Measurements from ENCODE around the gene DNAI4. TPM values are rescaled to one million over a fixed set of nuclear protein-coding genes. Genes with fewer than 3 reads are reported as not detected.
"Not testable (repeated sequence)": the region's sequence is repeated elsewhere in the genome, so short reads cannot be mapped to it uniquely, and the experiment has no call there.

The DNAI4 gene
- total and polyA plus RNA-seq, 9 of the 15 experiments (the other 6 are each of a cell fraction or from before 2014, with no cell fraction given) = 0.57 to 4.8 (median 2.6) TPM; not detected in 1

DNA sequence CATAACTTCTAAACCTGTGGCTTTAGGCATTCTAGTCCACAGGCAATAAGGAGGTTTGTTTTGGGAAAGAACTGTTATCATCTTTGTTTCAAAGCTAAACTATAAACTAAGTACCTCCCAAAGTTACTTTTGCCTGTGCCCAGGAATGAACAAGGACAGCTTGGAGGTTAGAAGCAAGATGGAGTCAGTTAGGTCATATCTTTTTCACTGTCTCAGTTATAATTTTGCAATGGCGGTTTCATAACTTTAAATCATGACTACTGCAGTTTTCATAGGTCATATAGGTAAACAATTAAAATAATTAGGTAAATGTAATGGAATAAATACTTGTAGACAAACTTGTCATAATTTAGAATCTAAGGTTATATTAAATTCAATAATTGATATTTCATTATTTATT lies 9.5 kb downstream of the DNAI4 start (continued):
- TF ChIP-seq ZNF133 (CRISPR knock-in tag; IDR thresholded peaks at IDR 0.05) = 0 out of 2 replicates have a peak, but pooled peaks have one; percentile 50
- TF ChIP-seq, protein P1, sequence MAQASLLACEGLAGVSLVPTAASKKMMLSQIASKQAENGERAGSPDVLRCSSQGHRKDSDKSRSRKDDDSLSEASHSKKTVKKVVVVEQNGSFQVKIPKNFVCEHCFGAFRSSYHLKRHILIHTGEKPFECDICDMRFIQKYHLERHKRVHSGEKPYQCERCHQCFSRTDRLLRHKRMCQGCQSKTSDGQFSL (CRISPR knock-in tag; IDR thresholded peaks at IDR 0.05) = not testable (repeated sequence)
- TF ChIP-seq, protein P1 (tag; IDR thresholded peaks at IDR 0.05) = peak in 1 of 2 experiments; percentile 83; a peak in 2 of 4 replicates
- TF ChIP-seq KLF6 (CRISPR knock-in tag; IDR thresholded peaks at IDR 0.05; ENCODE audit: borderline replicate concordance) = peak; percentile 90; the same call in 1 of the 2 replicates
- TF ChIP-seq MECOM (CRISPR knock-in tag; IDR thresholded peaks at IDR 0.05) = peak; percentile 71; the same call in 1 of the 2 replicates
- TF ChIP-seq TEAD1 (CRISPR knock-in tag; IDR thresholded peaks at IDR 0.05) = peak in 1 of 2 experiments; percentile 80; a peak in 2 of 4 replicates
- TF ChIP-seq ZNF644 (tag; IDR thresholded peaks at IDR 0.05; ENCODE audit: low read depth) = peak; percentile 86; the same call in 1 of the 2 replicates
- TF ChIP-seq ZNF140 (CRISPR knock-in tag; IDR thresholded peaks at IDR 0.05) = peak; percentile 49; the same call in 1 of the 2 replicates
- TF ChIP-seq ZNF239 (CRISPR knock-in tag; IDR thresholded peaks at IDR 0.05) = peak; percentile 80
- TF ChIP-seq TCFL5 (CRISPR knock-in tag; conservative IDR thresholded peaks at IDR 0.05) = peak; percentile 87
- peak; percentile 76; the same call in 1 of the 2 replicates for TF ChIP-seq ZNF79 (CRISPR knock-in tag; IDR thresholded peaks at IDR 0.05; ENCODE audit: low read depth)
- peak; percentile 92 for TF ChIP-seq ZNF311 (CRISPR knock-in tag; IDR thresholded peaks at IDR 0.05)
- TF ChIP-seq, protein P2, sequence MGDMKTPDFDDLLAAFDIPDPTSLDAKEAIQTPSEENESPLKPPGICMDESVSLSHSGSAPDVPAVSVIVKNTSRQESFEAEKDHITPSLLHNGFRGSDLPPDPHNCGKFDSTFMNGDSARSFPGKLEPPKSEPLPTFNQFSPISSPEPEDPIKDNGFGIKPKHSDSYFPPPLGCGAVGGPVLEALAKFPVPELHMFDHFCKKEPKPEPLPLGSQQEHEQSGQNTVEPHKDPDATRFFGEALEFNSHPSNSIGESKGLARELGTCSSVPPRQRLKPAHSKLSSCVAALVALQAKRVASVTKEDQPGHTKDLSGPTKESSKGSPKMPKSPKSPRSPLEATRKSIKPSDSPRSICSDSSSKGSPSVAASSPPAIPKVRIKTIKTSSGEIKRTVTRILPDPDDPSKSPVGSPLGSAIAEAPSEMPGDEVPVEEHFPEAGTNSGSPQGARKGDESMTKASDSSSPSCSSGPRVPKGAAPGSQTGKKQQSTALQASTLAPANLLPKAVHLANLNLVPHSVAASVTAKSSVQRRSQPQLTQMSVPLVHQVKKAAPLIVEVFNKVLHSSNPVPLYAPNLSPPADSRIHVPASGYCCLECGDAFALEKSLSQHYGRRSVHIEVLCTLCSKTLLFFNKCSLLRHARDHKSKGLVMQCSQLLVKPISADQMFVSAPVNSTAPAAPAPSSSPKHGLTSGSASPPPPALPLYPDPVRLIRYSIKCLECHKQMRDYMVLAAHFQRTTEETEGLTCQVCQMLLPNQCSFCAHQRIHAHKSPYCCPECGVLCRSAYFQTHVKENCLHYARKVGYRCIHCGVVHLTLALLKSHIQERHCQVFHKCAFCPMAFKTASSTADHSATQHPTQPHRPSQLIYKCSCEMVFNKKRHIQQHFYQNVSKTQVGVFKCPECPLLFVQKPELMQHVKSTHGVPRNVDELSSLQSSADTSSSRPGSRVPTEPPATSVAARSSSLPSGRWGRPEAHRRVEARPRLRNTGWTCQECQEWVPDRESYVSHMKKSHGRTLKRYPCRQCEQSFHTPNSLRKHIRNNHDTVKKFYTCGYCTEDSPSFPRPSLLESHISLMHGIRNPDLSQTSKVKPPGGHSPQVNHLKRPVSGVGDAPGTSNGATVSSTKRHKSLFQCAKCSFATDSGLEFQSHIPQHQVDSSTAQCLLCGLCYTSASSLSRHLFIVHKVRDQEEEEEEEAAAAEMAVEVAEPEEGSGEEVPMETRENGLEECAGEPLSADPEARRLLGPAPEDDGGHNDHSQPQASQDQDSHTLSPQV (IDR thresholded peaks at IDR 0.05) = peak; percentile 92
- TF ChIP-seq ZNF707 (CRISPR knock-in tag; conservative IDR thresholded peaks at IDR 0.05) = 0 out of 2 replicates have a peak, but pooled peaks have one; percentile 19
- TF ChIP-seq PTRF (tag; IDR thresholded peaks at IDR 0.05) = 0 out of 2 replicates have a peak, but pooled peaks have one; percentile 62
- not testable (repeated sequence) for TF ChIP-seq NR2C1 (IDR thresholded peaks at IDR 0.05)
- TF ChIP-seq NR2C1 (tag; IDR thresholded peaks at IDR 0.05) = peak; percentile 70
- TF ChIP-seq, protein P3, sequence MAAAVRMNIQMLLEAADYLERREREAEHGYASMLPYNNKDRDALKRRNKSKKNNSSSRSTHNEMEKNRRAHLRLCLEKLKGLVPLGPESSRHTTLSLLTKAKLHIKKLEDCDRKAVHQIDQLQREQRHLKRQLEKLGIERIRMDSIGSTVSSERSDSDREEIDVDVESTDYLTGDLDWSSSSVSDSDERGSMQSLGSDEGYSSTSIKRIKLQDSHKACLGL (CRISPR knock-in tag; IDR thresholded peaks at IDR 0.05; ENCODE audit: borderline replicate concordance, poor library complexity, severe bottlenecking) = peak; percentile 32
- peak; percentile 95 for TF ChIP-seq DMBX1 (CRISPR knock-in tag; IDR thresholded peaks at IDR 0.05; ENCODE audit: borderline replicate concordance)
- TF ChIP-seq ZNF583 (CRISPR knock-in tag; IDR thresholded peaks at IDR 0.05) = peak; percentile 80; the same call in 1 of the 2 replicates
- TF ChIP-seq, protein P4, sequence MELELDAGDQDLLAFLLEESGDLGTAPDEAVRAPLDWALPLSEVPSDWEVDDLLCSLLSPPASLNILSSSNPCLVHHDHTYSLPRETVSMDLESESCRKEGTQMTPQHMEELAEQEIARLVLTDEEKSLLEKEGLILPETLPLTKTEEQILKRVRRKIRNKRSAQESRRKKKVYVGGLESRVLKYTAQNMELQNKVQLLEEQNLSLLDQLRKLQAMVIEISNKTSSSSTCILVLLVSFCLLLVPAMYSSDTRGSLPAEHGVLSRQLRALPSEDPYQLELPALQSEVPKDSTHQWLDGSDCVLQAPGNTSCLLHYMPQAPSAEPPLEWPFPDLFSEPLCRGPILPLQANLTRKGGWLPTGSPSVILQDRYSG (tag; conservative IDR thresholded peaks at IDR 0.05; ENCODE audit: low read depth) = peak; percentile 74
- peak; percentile 79; the same call in 1 of the 2 replicates for TF ChIP-seq HIVEP1 (CRISPR knock-in tag; IDR thresholded peaks at IDR 0.05)
- TF ChIP-seq ZNF175 (CRISPR knock-in tag; IDR thresholded peaks at IDR 0.05; ENCODE audit: low read depth) = peak; percentile 74; the same call in 1 of the 2 replicates
